Ovary (tissue), 3 donors: Measurements from ENCODE around the gene TM4SF4.

Experiments used
- CTCF ChIP-seq, 3 donors: fragments of 450-650 bp in 2 of 3; fragments of 200-600 bp in 1 of 3; IDR thresholded peaks; one replicate each; pipeline versions ENCODE4 v1.5.1 to v1.8.0; 2016 to 2022; ENCODE audit warnings: antibody characterized with exemption in 3 of 3, mild to moderate bottlenecking in 1 of 3
- EP300 ChIP-seq: sonication (generic); formaldehyde crosslinking; IDR thresholded peaks from one replicate; pipeline ENCODE4 v1.6.1; 2017; ENCODE audit warnings: antibody characterized with exemption
- POLR2A ChIP-seq: fragments of 450-650 bp; IDR thresholded peaks from one replicate; pipeline ENCODE4 v1.6.1; 2017; ENCODE audit warnings: antibody characterized with exemption, mild to moderate bottlenecking, moderate library complexity
- donor health status: DM: no; HTN: no; CAD: no.

- TF ChIP-seq CTCF (IDR thresholded peaks at IDR 0.05) = no peak
- no peak for TF ChIP-seq POLR2A
- TF ChIP-seq EP300 = no peak
Measured at GRCh38 chr3:149454746-149455145, 19.8 kb upstream of the TM4SF4 start.
